DND-41 (cell line): ENCODE data around the gene TFRC.

Experiments
- ATAC-seq: fragments of 200-7000 bp; cut with Tn5 transposase; 3 replicates; pipeline ENCODE4 v1.9.1; 2021; ENCODE audit warnings: low read depth; ENCODE audit not compliant: insufficient read depth
- DNase-seq: peaks from one replicate; pipeline ENCODE4 v3.0.0-alpha.2; 2020
- H2AFZ ChIP-seq: 2 replicates; pipeline ENCODE4 v1.6.0; 2012; ENCODE audit warnings: low read depth, low read length
- H3K27ac ChIP-seq: 2 replicates; pipeline ENCODE4 v1.5.1; 2012; ENCODE audit warnings: low read length, inconsistent platforms
- H3K27me3 ChIP-seq: fragments of 200-600 bp; sonication (generic); 2 replicates; pipeline ENCODE4 v1.6.0; 2012; ENCODE audit warnings: low read length, mild to moderate bottlenecking, inconsistent platforms; ENCODE audit not compliant: insufficient read depth, poor library complexity
- H3K36me3 ChIP-seq: 2 replicates; pipeline ENCODE4 v1.5.1; 2012; ENCODE audit warnings: low read length, inconsistent platforms; ENCODE audit not compliant: insufficient read depth
- H3K4me1 ChIP-seq: 2 replicates; pipeline ENCODE4 v1.5.1; 2012; ENCODE audit warnings: mild to moderate bottlenecking, low read length; ENCODE audit not compliant: insufficient read depth
- H3K4me2 ChIP-seq: 2 replicates; pipeline ENCODE4 v1.6.0; 2012; ENCODE audit warnings: mild to moderate bottlenecking, moderate library complexity, low read length, inconsistent platforms; ENCODE audit not compliant: insufficient read depth
- H3K4me3 ChIP-seq, 2 experiments: fragments of 200-600 bp in 1 of 2; shearing (Covaris generic) in 1 of 2; 2 replicates each; pipeline ENCODE4 v1.5.1; 2012 to 2016; ENCODE audit warnings: inconsistent platforms in 2 of 2, low read length in 2 of 2, mild to moderate bottlenecking in 2 of 2, low read depth in 1 of 2, moderate library complexity in 1 of 2
- H3K79me2 ChIP-seq: 2 replicates; pipeline ENCODE4 v1.6.0; 2012; ENCODE audit warnings: low read length, inconsistent platforms; ENCODE audit not compliant: insufficient read depth
- H3K9ac ChIP-seq: 2 replicates; pipeline ENCODE4 v1.6.0; 2012; ENCODE audit warnings: low read depth, mild to moderate bottlenecking, inconsistent platforms, low read length, moderate library complexity
- H3K9me3 ChIP-seq: 2 replicates; pipeline ENCODE4 v1.5.1; 2012; ENCODE audit warnings: low read length, moderate library complexity, mild to moderate bottlenecking, inconsistent platforms; ENCODE audit not compliant: insufficient read depth, severe bottlenecking
- H4K20me1 ChIP-seq: 2 replicates; pipeline ENCODE4 v1.6.0; 2012; ENCODE audit warnings: low read length; ENCODE audit not compliant: insufficient read depth
- EZH2 ChIP-seq: IDR thresholded peaks from 3 replicates; pipeline ENCODE4 v1.6.1; 2012; ENCODE audit warnings: borderline replicate concordance, low read depth, mild to moderate bottlenecking, moderate library complexity, low read length, inconsistent platforms; ENCODE audit not compliant: severe bottlenecking
- TF ChIP-seq, protein P1 (sequence below): IDR thresholded peaks from 2 replicates; pipeline ENCODE4 v1.5.1; 2012; ENCODE audit warnings: borderline replicate concordance, low read length, moderate library complexity, mild to moderate bottlenecking; ENCODE audit not compliant: poor library complexity, severe bottlenecking; ENCODE audit errors: extremely low read depth

Gene TFRC

DNA sequence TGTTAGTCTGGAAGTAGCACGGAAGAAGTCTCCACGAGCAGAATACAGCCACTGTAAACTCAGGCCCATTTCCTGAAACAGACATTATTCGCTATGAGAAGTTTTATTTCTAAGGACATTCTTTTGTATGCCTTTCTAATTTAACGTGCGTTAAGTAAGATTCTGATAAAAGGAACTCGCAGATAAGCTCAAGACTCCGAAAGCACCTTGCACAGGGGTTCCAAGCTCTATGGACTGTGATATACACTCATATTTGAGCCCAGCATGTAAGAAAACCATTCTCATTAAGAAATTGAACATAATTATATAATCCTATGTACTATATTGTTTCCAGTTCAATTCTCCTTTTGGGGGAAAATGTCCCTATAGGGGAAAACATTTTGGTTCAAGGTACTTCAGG, 28.4 kb downstream of the TFRC start:
- TF ChIP-seq, protein P1, sequence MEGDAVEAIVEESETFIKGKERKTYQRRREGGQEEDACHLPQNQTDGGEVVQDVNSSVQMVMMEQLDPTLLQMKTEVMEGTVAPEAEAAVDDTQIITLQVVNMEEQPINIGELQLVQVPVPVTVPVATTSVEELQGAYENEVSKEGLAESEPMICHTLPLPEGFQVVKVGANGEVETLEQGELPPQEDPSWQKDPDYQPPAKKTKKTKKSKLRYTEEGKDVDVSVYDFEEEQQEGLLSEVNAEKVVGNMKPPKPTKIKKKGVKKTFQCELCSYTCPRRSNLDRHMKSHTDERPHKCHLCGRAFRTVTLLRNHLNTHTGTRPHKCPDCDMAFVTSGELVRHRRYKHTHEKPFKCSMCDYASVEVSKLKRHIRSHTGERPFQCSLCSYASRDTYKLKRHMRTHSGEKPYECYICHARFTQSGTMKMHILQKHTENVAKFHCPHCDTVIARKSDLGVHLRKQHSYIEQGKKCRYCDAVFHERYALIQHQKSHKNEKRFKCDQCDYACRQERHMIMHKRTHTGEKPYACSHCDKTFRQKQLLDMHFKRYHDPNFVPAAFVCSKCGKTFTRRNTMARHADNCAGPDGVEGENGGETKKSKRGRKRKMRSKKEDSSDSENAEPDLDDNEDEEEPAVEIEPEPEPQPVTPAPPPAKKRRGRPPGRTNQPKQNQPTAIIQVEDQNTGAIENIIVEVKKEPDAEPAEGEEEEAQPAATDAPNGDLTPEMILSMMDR: no peak
- TF ChIP-seq EZH2: no peak
- DNase-seq: no peak
- H2AFZ ChIP-seq: no peak overlapping the region
- no peak overlapping the region for H3K4me2 ChIP-seq
- no peak overlapping the region for H3K27ac ChIP-seq
- H3K9me3 ChIP-seq: no peaks in the 10 kb centered on the region
- peaks cover 12% of the 10 kb centered on the region for H4K20me1 ChIP-seq
- H3K79me2 ChIP-seq: peaks cover 6% of the 10 kb centered on the region; the same call in 1 of the 2 replicates
- H3K9ac ChIP-seq: no peak overlapping the region
- H3K4me3 ChIP-seq: no peak overlapping the region
- no peak for ATAC-seq
- peaks cover 99% of the 10 kb centered on the region for H3K36me3 ChIP-seq
- H3K4me1 ChIP-seq: no peaks in the 10 kb centered on the region
- H3K27me3 ChIP-seq: no peaks in the 10 kb centered on the region

DNA sequence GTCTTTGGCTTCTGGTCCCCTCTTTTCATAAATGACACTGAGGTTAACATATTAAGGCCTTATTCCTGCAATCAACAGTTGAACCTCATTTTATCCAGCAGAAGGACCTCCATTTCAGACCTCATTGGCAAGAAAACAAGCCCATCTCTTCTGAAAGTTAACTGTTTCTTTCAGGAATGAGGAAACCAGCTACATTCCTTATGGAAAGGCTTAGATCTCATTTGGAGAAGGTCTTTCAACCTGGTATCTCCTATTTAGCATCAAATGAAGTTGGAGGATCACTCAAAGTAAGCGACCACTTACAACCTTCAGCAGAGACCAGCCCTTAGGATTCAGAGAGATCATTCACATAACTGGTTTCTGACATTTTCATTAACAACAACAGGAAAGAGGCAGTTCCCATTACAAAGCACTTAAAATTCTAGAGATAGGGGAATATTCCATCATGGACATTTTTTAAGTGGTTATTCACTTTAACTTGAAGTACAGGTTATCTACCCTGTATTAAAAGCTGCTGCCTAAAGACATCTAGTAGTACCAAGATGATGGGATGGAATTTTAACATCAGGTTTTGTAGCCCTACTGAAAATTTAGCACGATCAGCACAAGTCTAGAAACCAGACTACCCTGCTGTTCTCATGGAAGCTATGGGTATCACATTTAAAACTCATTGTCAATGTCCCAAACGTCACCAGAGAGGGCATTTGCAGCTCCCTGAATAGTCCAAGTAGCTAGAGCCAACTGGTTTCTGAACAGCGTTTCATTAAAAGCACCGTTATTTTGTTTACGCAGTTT, 30.4 kb downstream of the TFRC start:
- DNase-seq (no peak), ATAC-seq (no peak)
- TF ChIP-seq, protein P1: no peak
- TF ChIP-seq EZH2: no peak
- Histone ChIP-seq H3K9ac (no peak overlapping the region), H3K79me2 (no peaks in the 10 kb centered on the region), H3K27ac (no peak overlapping the region), H2AFZ (no peak overlapping the region), H3K4me2 (no peak overlapping the region), H3K27me3 (no peaks in the 10 kb centered on the region), H3K4me3 (no peak overlapping the region), H3K4me1 (no peaks in the 10 kb centered on the region), H3K9me3 (no peaks in the 10 kb centered on the region), H3K36me3 (peaks cover 93% of the 10 kb centered on the region), H4K20me1 (peaks cover 15% of the 10 kb centered on the region)

DNA sequence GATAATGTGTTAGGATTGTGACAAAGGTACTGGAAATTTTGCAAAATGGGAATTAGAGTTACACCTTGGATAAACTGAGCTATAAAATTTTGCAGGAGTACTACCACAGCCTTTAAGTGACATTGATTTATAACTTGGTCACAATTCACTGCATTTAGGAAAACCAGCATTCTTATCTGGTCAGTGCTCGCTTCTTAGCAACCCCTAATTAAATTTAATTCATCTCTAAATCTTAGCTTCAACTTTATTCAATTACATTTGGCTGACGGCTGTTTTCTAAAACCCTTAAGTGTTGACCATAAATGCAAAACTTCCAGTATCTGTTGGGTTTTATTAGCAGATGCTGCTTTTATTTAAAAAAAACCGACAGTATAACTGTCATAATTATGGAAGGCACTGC, 31.3 kb downstream of the TFRC start:
- ATAC-seq (no peak), DNase-seq (no peak)
- Histone ChIP-seq H3K79me2 (no peaks in the 10 kb centered on the region), H3K27ac (no peak overlapping the region), H4K20me1 (peaks cover 11% of the 10 kb centered on the region), H3K4me3 (no peak overlapping the region), H3K36me3 (peaks cover 84% of the 10 kb centered on the region), H3K4me1 (no peaks in the 10 kb centered on the region), H3K9me3 (no peaks in the 10 kb centered on the region), H3K9ac (no peak overlapping the region), H2AFZ (no peak overlapping the region), H3K27me3 (no peaks in the 10 kb centered on the region), H3K4me2 (no peak overlapping the region)
- TF ChIP-seq EZH2: no peak
- TF ChIP-seq, protein P1: no peak

DNA sequence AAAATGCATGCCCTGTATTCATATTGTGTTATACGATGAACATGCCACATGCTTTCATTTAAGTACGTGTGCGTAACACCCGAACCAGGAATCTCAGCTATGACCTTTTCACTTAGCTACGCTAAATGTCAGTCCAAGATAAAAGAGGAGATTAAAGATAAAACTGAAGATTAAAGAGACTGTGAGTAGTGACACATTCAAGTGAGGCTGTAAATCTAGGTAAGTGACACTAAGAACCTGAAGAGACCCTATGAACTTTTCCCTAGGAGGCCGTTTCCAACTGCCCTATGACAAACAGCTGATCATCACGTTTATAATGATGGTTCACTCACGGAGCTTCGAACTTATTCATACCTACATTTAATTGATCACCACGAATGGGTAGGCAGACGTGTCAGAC, 32.2 kb downstream of the TFRC start:
- H3K4me1 ChIP-seq: no peaks in the 10 kb centered on the region
- H3K79me2 ChIP-seq: no peaks in the 10 kb centered on the region
- H3K9ac ChIP-seq: no peak overlapping the region
- H3K27ac ChIP-seq: no peak overlapping the region
- no peak for TF ChIP-seq EZH2
- TF ChIP-seq, protein P1: no peak
- peaks cover 80% of the 10 kb centered on the region for H3K36me3 ChIP-seq
- no peak overlapping the region for H2AFZ ChIP-seq
- no peak for DNase-seq
- no peak overlapping the region for H3K4me3 ChIP-seq
- H4K20me1 ChIP-seq: peaks cover 9% of the 10 kb centered on the region; the same call in 1 of the 2 replicates
- no peak for ATAC-seq
- no peaks in the 10 kb centered on the region for H3K27me3 ChIP-seq
- H3K9me3 ChIP-seq: no peaks in the 10 kb centered on the region
- H3K4me2 ChIP-seq: no peak overlapping the region
